Breast epithelium (tissue), 3 donors: Measurements from ENCODE around the gene ITGB6.

Experiments used
- CTCF ChIP-seq, 3 donors: fragments of 450-650 bp; IDR thresholded peaks; one replicate each; pipeline ENCODE4 v1.5.1; 2016 to 2017; ENCODE audit warnings: antibody characterized with exemption in 3 of 3, mild to moderate bottlenecking in 3 of 3, moderate library complexity in 3 of 3
- POLR2A ChIP-seq: fragments of 450-650 bp; IDR thresholded peaks from one replicate; pipeline ENCODE4 v1.6.1; 2016; ENCODE audit warnings: antibody characterized with exemption, mild to moderate bottlenecking, moderate library complexity
- POLR2AphosphoS5 ChIP-seq, 3 donors: sonication (generic); formaldehyde crosslinking; IDR thresholded peaks; one replicate each; pipeline ENCODE4 v1.6.1; 2017; ENCODE audit warnings: antibody characterized with exemption in 3 of 3

GRCh38 chr2:160124571-160124970 lies 75.5 kb downstream of the ITGB6 start:
- TF ChIP-seq CTCF (IDR thresholded peaks at IDR 0.05) (no peak), POLR2A (no peak), POLR2AphosphoS5 (IDR thresholded peaks at IDR 0.05) (no peak)
